ENCODE measurements around the gene ZNF397. TPM values are rescaled to one million over a fixed set of nuclear protein-coding genes. Genes with fewer than 3 reads are reported as not detected.

Gene ZNF397
- total and polyA plus RNA-seq, 7 donors: 7.8 to 33.2 (median 25.5) TPM

Other genes starting within 250 kb of the ZNF397 start
- gene MAPRE2, start 199.6 kb upstream of the ZNF397 start, total RNA-seq: 10 to 100 TPM; 14.0 to 31.6 (median 27.9) TPM
- 10 to 100 TPM; 16.8 to 21.0 (median 19.1) TPM for gene MAPRE2, start 199.6 kb upstream of the ZNF397 start, polyA plus RNA-seq
- 10 to 100 TPM; 12.5 to 25.8 (median 18.6) TPM for gene ZSCAN30, start 49.2 kb downstream of the ZNF397 start, total RNA-seq
- gene ZSCAN30, start 49.2 kb downstream of the ZNF397 start, polyA plus RNA-seq: 1 to 10 TPM; 2.5 to 7.5 (median 4.2) TPM
- 10 to 100 TPM; 32.4 to 49.4 (median 42.9) TPM for gene ZNF24, start 103.4 kb downstream of the ZNF397 start, total RNA-seq
- 10 to 100 TPM; 12.0 to 15.5 (median 14.6) TPM for gene ZNF24, start 103.4 kb downstream of the ZNF397 start, polyA plus RNA-seq
- gene ZNF396, start 136.3 kb downstream of the ZNF397 start, total RNA-seq: 1 to 10 TPM; 1.9 to 3.3 (median 2.2) TPM
- gene ZNF396, start 136.3 kb downstream of the ZNF397 start, polyA plus RNA-seq: 1 to 10 TPM; 1.6 to 2.5 (median 1.8) TPM